Occipital lobe (tissue), 2 donors: Measurements from ENCODE around the gene SNCG. TPM values are rescaled to one million over a fixed set of nuclear protein-coding genes. Genes with fewer than 3 reads are reported as not detected.
"Not testable (repeated sequence)": the region's sequence is repeated elsewhere in the genome, so short reads cannot be mapped to it uniquely, and the experiment has no call there.

Experiments
- DNase-seq: peaks from one replicate; lab custom pipeline; 2025; lab: John Stamatoyannopoulos, UW
- total RNA-seq: library from RNA; depleted of rRNA; stranded (reverse); fragments of >200 nt; gene quantifications from one replicate; pipeline ENCODE4 v1.2.3, GENCODE V29; 2014

The SNCG gene
- total RNA-seq, 1 donor from 2014 or later = 2.7 TPM

DNA sequence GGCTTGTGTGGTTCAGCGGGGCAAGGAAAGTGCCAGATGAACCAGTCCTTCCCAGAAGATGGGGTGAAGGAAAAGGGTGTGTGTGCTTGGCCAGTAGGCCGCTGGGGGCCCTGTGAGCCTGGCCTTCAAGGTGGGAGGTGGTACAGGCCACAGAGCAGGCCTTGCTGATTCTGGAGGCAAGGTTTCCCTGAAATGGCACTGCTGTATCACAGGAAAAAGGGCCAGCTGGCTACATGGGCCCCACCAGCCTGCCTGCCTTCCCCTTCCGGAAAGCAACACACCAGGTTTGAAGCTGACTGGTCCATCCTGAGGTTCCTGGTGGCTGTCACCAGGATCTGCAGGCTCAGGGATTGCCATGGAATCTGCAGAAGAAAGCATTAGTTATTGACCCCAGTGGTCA lies 13.5 kb upstream of the SNCG start:
- no peak for DNase-seq

- no peak for DNase-seq
Observed at GRCh38 chr10:86945361-86946212, 12.8 kb upstream of the SNCG start.

DNA sequence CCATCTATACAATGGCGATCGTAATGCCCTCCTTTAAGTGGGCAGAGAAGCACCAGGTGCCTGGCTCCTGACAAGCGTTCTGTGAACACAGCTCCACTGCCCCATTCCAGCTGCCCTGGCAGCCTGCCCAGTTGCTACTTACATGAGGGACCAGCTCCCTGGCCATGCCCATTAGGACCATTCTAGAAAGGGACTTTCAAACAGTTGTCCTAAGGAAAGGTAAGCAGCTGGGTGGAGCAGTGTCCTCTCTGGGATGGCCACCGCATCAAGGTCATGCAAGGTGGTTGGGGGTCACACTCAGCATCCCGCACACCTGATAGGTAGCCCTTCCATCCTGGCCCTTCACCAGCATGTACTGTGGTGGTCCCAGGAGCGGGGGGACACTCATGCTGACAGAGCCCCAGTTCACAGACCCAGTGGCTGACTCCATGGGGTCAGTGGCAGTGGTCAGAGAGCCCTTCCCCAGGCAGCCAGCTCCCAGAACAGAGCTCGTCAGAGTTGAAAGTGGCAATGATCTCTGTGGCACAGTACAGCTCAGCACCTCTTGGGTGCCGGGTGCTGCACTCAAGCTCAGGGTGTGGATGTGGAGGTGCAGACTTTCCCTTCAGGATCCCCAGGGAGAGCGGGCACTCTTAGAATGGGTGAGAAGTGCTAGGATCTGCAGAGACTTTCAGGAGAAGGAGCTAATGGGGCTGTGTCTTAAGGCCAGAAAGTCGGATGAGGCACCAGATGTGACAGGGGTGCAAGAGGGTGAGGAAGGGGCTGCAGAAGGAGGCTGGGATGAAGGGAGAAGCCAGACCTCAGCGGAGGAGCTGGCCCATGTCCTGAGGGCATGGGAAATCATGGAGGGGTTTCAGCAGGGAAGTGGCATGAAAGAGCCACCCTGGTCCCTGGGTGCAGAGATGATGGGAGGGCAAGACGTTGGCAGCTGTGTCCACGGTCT lies 11.9 kb upstream of the SNCG start:
- no peak for DNase-seq

- not testable (repeated sequence) for DNase-seq
Observed at GRCh38 chr10:86947806-86948205, 10.6 kb upstream of the SNCG start.

DNA sequence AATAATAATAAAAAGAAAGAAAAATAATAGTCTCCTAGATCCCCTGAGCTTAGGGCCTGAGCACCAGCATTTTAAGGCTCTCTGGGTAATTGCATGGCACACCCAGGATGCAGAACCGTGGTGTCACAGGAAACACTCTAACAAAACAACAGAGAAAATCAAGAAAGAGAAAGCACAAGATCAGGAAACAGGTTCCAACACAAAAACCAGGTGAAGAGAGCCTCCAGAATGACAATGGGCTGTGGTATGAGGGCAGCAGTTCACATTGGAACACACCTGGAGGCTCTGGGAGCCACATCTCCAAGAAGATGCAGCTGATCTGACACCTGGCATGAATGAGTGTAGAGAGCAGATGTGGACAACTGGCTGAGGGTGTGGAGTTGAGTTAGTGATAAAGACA lies 8.1 kb upstream of the SNCG start:
- no peak for DNase-seq

DNA sequence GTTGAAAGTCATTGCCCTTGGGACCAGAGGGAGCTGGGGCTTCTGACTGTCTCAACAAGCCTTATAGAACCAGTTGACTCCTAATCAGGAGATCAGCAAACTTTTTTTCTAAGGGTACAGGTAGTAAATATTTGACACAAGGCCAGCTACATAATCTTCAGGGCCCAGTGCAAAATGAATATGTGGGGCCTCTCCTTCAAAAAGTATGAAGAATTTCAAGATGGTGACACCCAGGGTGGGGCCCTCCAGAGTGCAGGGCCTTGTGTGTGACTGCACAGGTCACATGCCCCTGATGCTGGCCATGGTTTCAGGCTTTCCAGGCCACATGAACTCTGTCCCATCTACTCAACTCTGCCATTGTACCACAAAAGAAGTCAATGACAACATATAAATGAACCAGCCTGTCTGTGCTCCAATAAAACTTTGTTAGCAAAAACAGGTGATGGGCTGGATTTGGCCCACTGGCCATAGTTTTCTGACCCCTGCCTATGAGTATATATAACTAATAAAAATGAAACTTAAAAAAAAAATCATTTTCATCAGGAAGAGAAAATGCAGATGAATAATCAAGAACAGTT lies 7.1 kb upstream of the SNCG start:
- DNase-seq = no peak

DNA sequence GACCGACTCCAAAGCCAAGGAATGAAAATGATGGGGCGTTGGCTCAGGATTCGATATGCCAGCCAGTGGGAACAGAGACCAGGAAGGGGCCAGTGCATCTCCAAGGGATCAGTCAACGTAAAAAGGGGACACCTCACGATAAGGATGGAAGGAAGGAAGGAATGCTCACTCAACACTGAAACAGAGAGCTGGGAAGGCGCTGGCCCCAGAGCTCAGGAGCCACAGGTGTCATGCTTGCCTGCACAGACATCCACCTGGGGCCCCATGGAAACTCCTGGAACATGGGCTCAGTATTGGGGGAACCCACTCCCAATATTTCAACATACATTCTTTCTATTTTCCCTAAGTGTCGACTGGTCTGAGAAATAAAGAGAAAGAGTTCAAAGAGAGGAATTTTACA lies 6.3 kb upstream of the SNCG start:
- DNase-seq = no peak

- not testable (repeated sequence) for DNase-seq
Observed at GRCh38 chr10:86952697-86953096, 5.7 kb upstream of the SNCG start.

DNA sequence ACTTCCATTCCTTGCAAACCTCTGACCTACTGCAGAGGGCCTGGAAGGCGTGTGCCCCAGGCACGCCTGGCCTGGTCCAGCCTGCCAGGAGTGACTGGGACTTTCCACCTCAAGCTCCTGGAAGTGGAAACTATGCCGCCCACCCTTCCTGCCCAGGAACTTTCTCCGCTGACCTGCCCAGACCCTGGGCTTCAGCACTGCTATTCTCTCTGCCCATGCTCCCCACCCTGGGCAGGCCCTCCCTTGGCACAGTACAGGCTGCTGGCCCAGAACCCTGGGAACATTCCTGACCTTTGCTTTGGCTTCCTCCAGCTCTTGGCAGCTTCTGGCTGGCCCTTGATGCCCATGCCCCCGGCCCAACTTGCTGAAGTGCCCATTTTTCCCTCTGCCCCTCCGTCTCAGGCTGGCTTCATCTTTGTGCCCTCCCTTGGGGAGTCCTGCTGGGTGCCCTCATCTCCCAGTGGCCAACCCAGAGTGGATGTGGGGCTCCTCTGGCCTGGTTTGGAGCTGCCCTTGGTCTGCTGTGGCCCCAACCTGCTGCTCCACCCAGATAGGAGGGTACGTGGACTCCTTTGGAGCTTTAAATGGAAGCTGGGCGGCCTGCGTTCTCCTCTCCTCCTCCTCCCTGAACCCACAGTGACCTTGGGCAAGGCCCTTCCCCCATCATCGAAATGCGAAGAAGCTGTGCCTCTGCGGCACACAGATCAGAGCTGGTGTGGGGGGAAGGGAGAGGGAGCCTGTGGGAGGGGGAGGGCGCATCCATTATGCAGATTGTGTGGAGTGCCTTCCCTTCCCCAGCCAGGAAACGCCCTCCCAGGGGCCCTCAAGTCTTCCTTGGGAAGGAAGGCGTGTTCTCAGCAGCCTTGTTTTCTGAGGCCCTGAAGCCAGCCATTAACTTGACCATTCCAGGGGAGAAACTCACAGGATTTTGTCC lies 4.4 kb upstream of the SNCG start:
- DNase-seq = no peak

- no peak for DNase-seq
Observed at GRCh38 chr10:86954681-86955500, 3.5 kb upstream of the SNCG start.

DNA sequence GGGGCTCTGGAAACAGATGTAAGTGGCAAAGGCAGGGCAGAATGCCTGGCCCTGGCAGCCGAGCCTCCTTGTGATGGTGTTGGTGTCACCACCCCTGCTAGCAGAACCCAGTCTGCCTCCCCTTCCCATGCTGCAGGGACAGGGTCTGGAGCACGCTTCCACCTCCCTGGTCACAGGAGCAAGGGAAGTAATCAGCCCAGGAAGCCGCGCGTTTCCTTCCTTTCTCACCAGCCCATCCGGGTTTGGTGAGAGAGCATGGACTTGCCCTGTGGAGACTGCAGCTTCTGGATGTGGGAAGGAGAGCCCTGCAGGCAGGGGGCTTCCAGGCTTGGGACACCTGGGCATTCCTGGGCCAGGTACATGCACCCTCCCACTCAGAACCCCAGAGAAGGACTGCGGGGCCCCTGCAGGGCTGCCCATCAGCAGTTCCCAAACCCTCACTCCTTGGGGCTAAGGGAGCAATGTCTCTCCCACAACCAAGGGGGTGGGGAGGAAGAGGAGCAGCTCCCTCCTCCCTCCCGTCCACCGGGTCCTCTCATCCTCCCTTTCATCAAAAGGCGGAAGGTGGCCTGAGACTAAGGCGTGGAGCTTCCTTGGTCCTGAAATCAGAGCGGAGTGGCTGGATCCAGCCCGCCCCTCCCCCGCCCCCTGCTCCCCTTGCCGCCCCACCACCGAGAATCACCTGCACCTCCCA lies 2.8 kb upstream of the SNCG start:
- no peak for DNase-seq

- no peak for DNase-seq
Observed at GRCh38 chr10:86956195-86956847, 2.1 kb upstream of the SNCG start.

DNA sequence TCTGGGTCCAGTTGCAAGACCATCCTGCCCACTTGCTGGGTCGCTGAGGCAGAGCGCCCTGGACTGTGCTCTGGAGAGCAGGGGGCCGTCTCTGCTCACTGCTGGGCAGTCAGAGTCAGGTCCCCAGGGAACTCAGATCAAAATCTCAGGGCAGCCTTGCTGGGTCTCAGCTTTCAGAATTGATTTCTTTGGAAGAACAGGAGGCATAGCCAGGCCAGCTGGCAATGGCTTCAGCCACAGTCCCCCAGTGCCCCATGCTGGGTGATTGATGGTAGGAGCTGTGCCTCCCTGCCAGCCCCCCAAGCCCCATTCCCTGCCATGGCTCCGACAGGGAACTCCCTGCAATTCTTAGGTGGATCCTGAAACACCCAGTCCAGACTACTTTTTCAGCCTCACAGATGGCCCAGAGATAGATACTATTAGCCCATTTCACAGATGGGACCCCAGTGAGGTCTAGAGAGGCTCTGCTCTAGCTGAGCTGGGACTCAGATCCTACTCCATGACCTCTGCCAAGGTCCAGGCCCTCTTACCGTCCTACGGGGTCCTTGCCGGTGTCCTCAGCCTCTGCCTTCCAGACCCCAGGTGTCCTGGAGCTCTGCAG lies 1.5 kb upstream of the SNCG start:
- no peak for DNase-seq

DNA sequence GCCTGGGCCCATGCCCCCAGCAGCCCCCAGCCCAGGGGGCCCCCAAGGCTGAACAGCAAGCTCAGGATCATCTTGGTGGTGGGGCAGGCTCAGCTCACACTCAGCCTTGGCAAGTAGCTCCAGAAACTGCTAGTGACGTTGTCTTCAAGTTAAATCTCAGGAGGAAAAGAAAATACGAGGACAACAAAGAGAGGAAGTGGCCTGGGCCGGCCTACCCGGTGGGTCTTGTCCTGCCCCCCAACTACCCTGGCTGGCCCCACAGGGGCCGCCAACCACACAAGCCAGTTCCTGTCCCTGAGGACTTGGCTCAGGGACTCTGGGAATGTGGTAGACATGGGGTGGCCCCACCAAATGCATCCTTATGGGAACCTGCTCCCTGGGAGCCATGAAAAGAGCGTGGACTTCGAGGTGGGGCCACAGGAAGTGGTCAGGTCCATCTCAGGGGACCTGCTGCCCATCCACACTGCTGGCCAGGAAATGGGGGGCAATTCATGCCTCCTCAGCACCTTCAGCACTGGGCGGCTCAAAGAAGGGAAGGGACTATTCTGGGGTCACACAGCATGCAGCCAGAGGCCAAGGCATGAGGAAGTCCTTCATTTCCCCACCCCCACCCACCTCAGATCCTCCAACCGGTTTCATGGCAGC lies 806 bp upstream of the SNCG start, which contains the start of gene MMRN2:
MMRN2 (minus strand) TSS at position 145 of the 645 bp plus-strand sequence; CDS start at position 71, 74 bp downstream.
- no peak for DNase-seq

- DNase-seq = no peak
Observed at GRCh38 chr10:86958901-86959736, 720 bp downstream of the SNCG start.

DNA sequence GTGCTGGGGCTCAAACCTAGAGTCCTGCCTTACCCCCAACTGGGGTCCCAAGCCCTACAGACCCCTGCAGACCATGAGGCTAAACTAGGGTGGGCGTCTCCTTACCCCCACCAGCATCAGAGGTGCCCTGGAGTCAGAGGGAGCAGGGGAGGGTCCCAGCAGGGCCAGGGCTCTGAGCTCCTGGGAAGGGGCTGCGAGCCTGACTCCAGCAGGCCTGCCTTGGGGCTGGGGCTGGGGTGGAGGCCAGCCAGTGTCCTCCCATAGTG lies 1.3 kb downstream of the SNCG start:
- DNase-seq = no peak
